NK-92 (cell line): Measurements from ENCODE around the gene TNFRSF8.

ENCODE experiments used
- DNase-seq: peaks from one replicate; lab custom pipeline; 2025; ENCODE audit not compliant: unreplicated experiment; lab: John Stamatoyannopoulos, UW

The TNFRSF8 gene

GRCh38 chr1:12185918-12186678 lies 123.0 kb downstream of the TNFRSF8 start:
- no peak for DNase-seq

GRCh38 chr1:12186679-12186985 lies 123.5 kb downstream of the TNFRSF8 start:
- no peak for DNase-seq

- no peak for DNase-seq
Observed at GRCh38 chr1:12188115-12188514, 125.0 kb downstream of the TNFRSF8 start.

GRCh38 chr1:12188657-12189327 lies 125.7 kb downstream of the TNFRSF8 start:
- no peak for DNase-seq

- DNase-seq, result no peak
Observed at GRCh38 chr1:12189328-12189682, 126.2 kb downstream of the TNFRSF8 start.

- DNase-seq, result no peak
Observed at GRCh38 chr1:12191242-12192032, 128.3 kb downstream of the TNFRSF8 start.
